ENCODE results near the gene NECTIN4. TPM values are rescaled to one million over a fixed set of nuclear protein-coding genes. Genes with fewer than 3 reads are reported as not detected.

NECTIN4 gene
- total RNA-seq, 2 experiments from 2014 or later: not detected

- intact Hi-C loops (cut with micrococcal nuclease; ENCODE audit: unreplicated experiment): no loop called here
- ChIA-PET POLR2A (interaction anchor here (1.4 kb wide), 1 partner anchor 16 kb away, joined by 4 read pairs; the partner anchor contains the start of gene ARHGAP30), CTCF (ENCODE audit: unreplicated experiment) (interaction anchor here (1.0 to 1.3 kb wide), 2 partner anchors 9 to 16 kb away, joined by 3 to 4 read pairs; partner anchors contain the start of genes ARHGAP30 and USF1)
- Histone ChIP-seq H3K4me2 (ENCODE audit: low read length) (no peak overlapping the region), H3K4me1 (ENCODE audit: insufficient read depth, low read length, poor library complexity, severe bottlenecking) (no peaks in the 10 kb centered on the region), H3K36me3 (ENCODE audit: insufficient read depth, low read length) (peaks cover 94% of the 10 kb centered on the region), H3K79me2 (ENCODE audit: insufficient read depth, low read depth, low read length) (peaks cover 4% of the 10 kb centered on the region; the same call in 1 of the 2 replicates), H2AFZ (ENCODE audit: low read length) (no peak overlapping the region), H3K27ac (ENCODE audit: low read depth, low read length, poor library complexity, severe bottlenecking) (no peak overlapping the region), H4K20me1 (ENCODE audit: insufficient read depth, low read length) (no peaks in the 10 kb centered on the region), H3K4me3 (ENCODE audit: low read depth, low read length, poor library complexity, severe bottlenecking) (no peak overlapping the region), H3K9me3 (ENCODE audit: low read length) (no peaks in the 10 kb centered on the region), H3K9me2 (ENCODE audit: insufficient read depth, low read length) (no peaks in the 10 kb centered on the region)
- no peak for DNase-seq (ENCODE audit: low spot score)
- TF ChIP-seq CTCF (conservative IDR thresholded peaks at IDR 0.05; ENCODE audit: low read length) (no peak), EZH2phosphoT487 (IDR thresholded peaks at IDR 0.05; ENCODE audit: borderline replicate concordance, low read depth, low read length) (no peak)
- no TSS peak for BruUV-seq (replicated peaks)
Measured at GRCh38 chr1:161054232-161054631, 35.1 kb downstream of the NECTIN4 start.

GRCh38 chr1:161052899-161053298 lies 36.5 kb downstream of the NECTIN4 start:
- TF ChIP-seq CTCF (conservative IDR thresholded peaks at IDR 0.05; ENCODE audit: low read length) (no peak), EZH2phosphoT487 (IDR thresholded peaks at IDR 0.05; ENCODE audit: borderline replicate concordance, low read depth, low read length) (no peak)
- H3K9me3 ChIP-seq (ENCODE audit: low read length): no peaks in the 10 kb centered on the region
- POLR2A ChIA-PET: no interaction called here
- H3K9me2 ChIP-seq (ENCODE audit: insufficient read depth, low read length): no peaks in the 10 kb centered on the region
- no peaks in the 10 kb centered on the region for H4K20me1 ChIP-seq (ENCODE audit: insufficient read depth, low read length)
- H3K4me3 ChIP-seq (ENCODE audit: low read depth, low read length, poor library complexity, severe bottlenecking): no peak overlapping the region
- BruUV-seq (replicated peaks): no TSS peak
- CTCF ChIA-PET (ENCODE audit: unreplicated experiment): no interaction called here
- intact Hi-C loops (cut with micrococcal nuclease; ENCODE audit: unreplicated experiment): no loop called here
- DNase-seq (ENCODE audit: low spot score): no peak
- H3K36me3 ChIP-seq (ENCODE audit: insufficient read depth, low read length): peaks cover 96% of the 10 kb centered on the region
- H3K4me2 ChIP-seq (ENCODE audit: low read length): no peak overlapping the region
- H2AFZ ChIP-seq (ENCODE audit: low read length): no peak overlapping the region
- peaks cover 4% of the 10 kb centered on the region; the same call in 1 of the 2 replicates for H3K79me2 ChIP-seq (ENCODE audit: insufficient read depth, low read depth, low read length)
- no peak overlapping the region for H3K27ac ChIP-seq (ENCODE audit: low read depth, low read length, poor library complexity, severe bottlenecking)
- peaks cover 3% of the 10 kb centered on the region for H3K4me1 ChIP-seq (ENCODE audit: insufficient read depth, low read length, poor library complexity, severe bottlenecking)

- Histone ChIP-seq H3K9me3 (ENCODE audit: low read length) (no peaks in the 10 kb centered on the region), H4K20me1 (ENCODE audit: insufficient read depth, low read length) (no peaks in the 10 kb centered on the region), H3K4me2 (ENCODE audit: low read length) (no peak overlapping the region), H3K4me1 (ENCODE audit: insufficient read depth, low read length, poor library complexity, severe bottlenecking) (peaks cover 20% of the 10 kb centered on the region), H3K4me3 (ENCODE audit: low read depth, low read length, poor library complexity, severe bottlenecking) (no peak overlapping the region), H3K79me2 (ENCODE audit: insufficient read depth, low read depth, low read length) (peaks cover 4% of the 10 kb centered on the region; the same call in 1 of the 2 replicates), H3K9me2 (ENCODE audit: insufficient read depth, low read length) (no peaks in the 10 kb centered on the region), H2AFZ (ENCODE audit: low read length) (no peak overlapping the region), H3K36me3 (ENCODE audit: insufficient read depth, low read length) (peaks cover 89% of the 10 kb centered on the region), H3K27ac (ENCODE audit: low read depth, low read length, poor library complexity, severe bottlenecking) (no peak overlapping the region)
- intact Hi-C loops (cut with micrococcal nuclease; ENCODE audit: unreplicated experiment): no loop called here
- TF ChIP-seq EZH2phosphoT487 (IDR thresholded peaks at IDR 0.05; ENCODE audit: borderline replicate concordance, low read depth, low read length) (no peak), CTCF (conservative IDR thresholded peaks at IDR 0.05; ENCODE audit: low read length) (no peak)
- no peak for DNase-seq (ENCODE audit: low spot score)
- ChIA-PET POLR2A (interaction anchor here (0.5 to 0.7 kb wide), 2 partner anchors 9 to 49 kb away, joined by 3 to 7 read pairs; no protein-coding TSS in a partner anchor), CTCF (ENCODE audit: unreplicated experiment) (interaction anchor here (0.7 kb wide), 1 partner anchor 117 kb away, joined by 3 read pairs; no protein-coding TSS in a partner anchor)
- no TSS peak for BruUV-seq (replicated peaks)
Measured at GRCh38 chr1:161051219-161051618, 38.1 kb downstream of the NECTIN4 start.
